Ovary (tissue), 3 donors: ENCODE data around the gene APBB1IP.

Experiments
- POLR2A ChIP-seq: fragments of 450-650 bp; IDR thresholded peaks from one replicate; pipeline ENCODE4 v1.6.1; 2017; ENCODE audit warnings: antibody characterized with exemption, mild to moderate bottlenecking, moderate library complexity
- TF ChIP-seq, protein P1 (sequence below), 3 donors: fragments of 450-650 bp in 2 of 3; fragments of 200-600 bp in 1 of 3; IDR thresholded peaks; one replicate each; pipeline versions ENCODE4 v1.5.1 to v1.8.0; 2016 to 2022; ENCODE audit warnings: antibody characterized with exemption in 3 of 3, mild to moderate bottlenecking in 1 of 3
- donor health status: DM: no; HTN: no; CAD: no.

DNA sequence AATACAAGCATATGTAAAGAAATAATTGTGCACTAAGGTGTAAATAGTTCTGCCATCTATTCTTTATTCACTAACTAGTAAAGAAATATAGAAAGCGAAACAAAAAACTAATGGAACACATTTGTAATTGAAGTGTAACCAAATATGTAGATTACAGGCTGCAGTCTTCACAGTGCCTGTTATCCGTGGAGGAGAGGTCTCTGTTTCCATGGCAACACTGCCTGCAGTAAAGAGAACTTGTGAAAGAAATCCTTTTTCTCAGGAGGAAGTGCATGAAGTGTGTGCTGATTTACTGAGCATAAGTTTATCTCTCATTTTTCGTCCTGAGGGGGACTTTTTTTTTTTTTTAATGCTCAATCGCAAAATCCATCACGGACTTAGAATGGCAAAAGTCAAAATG is 102.5 kb downstream of the APBB1IP start:
- TF ChIP-seq, protein P1, sequence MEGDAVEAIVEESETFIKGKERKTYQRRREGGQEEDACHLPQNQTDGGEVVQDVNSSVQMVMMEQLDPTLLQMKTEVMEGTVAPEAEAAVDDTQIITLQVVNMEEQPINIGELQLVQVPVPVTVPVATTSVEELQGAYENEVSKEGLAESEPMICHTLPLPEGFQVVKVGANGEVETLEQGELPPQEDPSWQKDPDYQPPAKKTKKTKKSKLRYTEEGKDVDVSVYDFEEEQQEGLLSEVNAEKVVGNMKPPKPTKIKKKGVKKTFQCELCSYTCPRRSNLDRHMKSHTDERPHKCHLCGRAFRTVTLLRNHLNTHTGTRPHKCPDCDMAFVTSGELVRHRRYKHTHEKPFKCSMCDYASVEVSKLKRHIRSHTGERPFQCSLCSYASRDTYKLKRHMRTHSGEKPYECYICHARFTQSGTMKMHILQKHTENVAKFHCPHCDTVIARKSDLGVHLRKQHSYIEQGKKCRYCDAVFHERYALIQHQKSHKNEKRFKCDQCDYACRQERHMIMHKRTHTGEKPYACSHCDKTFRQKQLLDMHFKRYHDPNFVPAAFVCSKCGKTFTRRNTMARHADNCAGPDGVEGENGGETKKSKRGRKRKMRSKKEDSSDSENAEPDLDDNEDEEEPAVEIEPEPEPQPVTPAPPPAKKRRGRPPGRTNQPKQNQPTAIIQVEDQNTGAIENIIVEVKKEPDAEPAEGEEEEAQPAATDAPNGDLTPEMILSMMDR (IDR thresholded peaks at IDR 0.05): no peak
- no peak for TF ChIP-seq POLR2A
